Measurements from ENCODE around the gene BMP5.

BMP5 gene

DNA sequence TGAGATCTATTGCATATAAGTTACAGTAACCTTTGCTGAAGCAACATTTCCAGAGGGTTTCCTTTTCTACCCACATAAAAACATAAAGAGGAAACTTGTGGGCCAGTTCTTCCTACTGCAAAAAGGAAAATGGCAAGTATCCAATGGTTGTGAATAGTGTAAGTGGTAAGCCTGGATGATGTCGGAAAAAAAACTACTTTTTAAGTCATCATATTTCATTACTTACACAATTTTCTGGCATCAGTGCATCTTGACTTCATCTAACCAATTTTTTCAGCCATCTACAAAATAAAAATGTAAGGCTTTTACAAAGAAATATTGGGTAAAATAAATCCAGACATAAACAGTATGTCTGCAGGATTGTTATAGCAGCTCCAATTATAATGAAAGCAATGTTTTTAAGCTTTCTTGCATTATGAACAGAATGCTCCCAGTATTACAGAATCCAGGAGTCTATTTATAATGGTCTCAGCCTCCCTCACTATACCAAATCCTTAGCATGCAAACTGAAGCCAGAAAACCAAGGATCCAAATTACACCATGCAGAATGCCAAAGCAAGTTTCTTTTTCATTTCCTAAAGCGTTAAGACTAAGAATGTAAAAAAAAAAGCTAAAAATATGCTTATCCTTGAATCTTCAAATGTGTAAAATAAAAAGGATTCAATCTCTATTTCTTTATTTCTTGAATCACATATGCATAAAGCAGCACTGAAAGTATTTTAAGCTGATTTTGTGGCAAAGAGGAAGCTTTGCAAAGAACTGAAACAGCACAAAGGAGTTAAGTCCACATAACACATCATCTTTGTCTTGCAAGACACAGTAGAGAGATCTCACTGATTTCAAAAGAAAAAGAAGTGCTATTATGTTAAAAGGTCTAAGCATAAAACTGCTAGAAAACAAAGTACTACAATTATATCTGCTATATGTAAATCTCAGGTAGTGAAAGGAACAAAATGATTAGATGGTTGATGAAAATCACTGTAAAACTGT lies 169.6 kb downstream of the BMP5 start:
- no peak for DNase-seq

GRCh38 chr6:55704421-55704820 lies 171.0 kb downstream of the BMP5 start:
- peak; percentile 47 for DNase-seq

Data from HCEC 1CT (cell line).